DND-41 (cell line): Measurements from ENCODE around the gene CACUL1.
"Not testable (repeated sequence)": the region's sequence is repeated elsewhere in the genome, so short reads cannot be mapped to it uniquely, and the experiment has no call there.

Source experiments
- ATAC-seq: fragments of 200-7000 bp; cut with Tn5 transposase; 3 replicates; pipeline ENCODE4 v1.9.1; 2021; ENCODE audit warnings: low read depth; ENCODE audit not compliant: insufficient read depth
- DNase-seq: peaks from one replicate; pipeline ENCODE4 v3.0.0-alpha.2; 2020
- H2AFZ ChIP-seq: 2 replicates; pipeline ENCODE4 v1.6.0; 2012; ENCODE audit warnings: low read depth, low read length
- H3K27ac ChIP-seq: 2 replicates; pipeline ENCODE4 v1.5.1; 2012; ENCODE audit warnings: low read length, inconsistent platforms
- H3K27me3 ChIP-seq: fragments of 200-600 bp; sonication (generic); 2 replicates; pipeline ENCODE4 v1.6.0; 2012; ENCODE audit warnings: low read length, mild to moderate bottlenecking, inconsistent platforms; ENCODE audit not compliant: insufficient read depth, poor library complexity
- H3K36me3 ChIP-seq: 2 replicates; pipeline ENCODE4 v1.5.1; 2012; ENCODE audit warnings: low read length, inconsistent platforms; ENCODE audit not compliant: insufficient read depth
- H3K4me1 ChIP-seq: 2 replicates; pipeline ENCODE4 v1.5.1; 2012; ENCODE audit warnings: mild to moderate bottlenecking, low read length; ENCODE audit not compliant: insufficient read depth
- H3K4me2 ChIP-seq: 2 replicates; pipeline ENCODE4 v1.6.0; 2012; ENCODE audit warnings: mild to moderate bottlenecking, moderate library complexity, low read length, inconsistent platforms; ENCODE audit not compliant: insufficient read depth
- H3K4me3 ChIP-seq, 2 experiments: fragments of 200-600 bp in 1 of 2; shearing (Covaris generic) in 1 of 2; 2 replicates each; pipeline ENCODE4 v1.5.1; 2012 to 2016; ENCODE audit warnings: inconsistent platforms in 2 of 2, low read length in 2 of 2, mild to moderate bottlenecking in 2 of 2, low read depth in 1 of 2, moderate library complexity in 1 of 2
- H3K79me2 ChIP-seq: 2 replicates; pipeline ENCODE4 v1.6.0; 2012; ENCODE audit warnings: low read length, inconsistent platforms; ENCODE audit not compliant: insufficient read depth
- H3K9ac ChIP-seq: 2 replicates; pipeline ENCODE4 v1.6.0; 2012; ENCODE audit warnings: low read depth, mild to moderate bottlenecking, inconsistent platforms, low read length, moderate library complexity
- H3K9me3 ChIP-seq: 2 replicates; pipeline ENCODE4 v1.5.1; 2012; ENCODE audit warnings: low read length, moderate library complexity, mild to moderate bottlenecking, inconsistent platforms; ENCODE audit not compliant: insufficient read depth, severe bottlenecking
- H4K20me1 ChIP-seq: 2 replicates; pipeline ENCODE4 v1.6.0; 2012; ENCODE audit warnings: low read length; ENCODE audit not compliant: insufficient read depth
- EZH2 ChIP-seq: IDR thresholded peaks from 3 replicates; pipeline ENCODE4 v1.6.1; 2012; ENCODE audit warnings: borderline replicate concordance, low read depth, mild to moderate bottlenecking, moderate library complexity, low read length, inconsistent platforms; ENCODE audit not compliant: severe bottlenecking
- TF ChIP-seq, protein P1 (sequence below): IDR thresholded peaks from 2 replicates; pipeline ENCODE4 v1.5.1; 2012; ENCODE audit warnings: borderline replicate concordance, low read length, moderate library complexity, mild to moderate bottlenecking; ENCODE audit not compliant: poor library complexity, severe bottlenecking; ENCODE audit errors: extremely low read depth

Gene CACUL1

DNA sequence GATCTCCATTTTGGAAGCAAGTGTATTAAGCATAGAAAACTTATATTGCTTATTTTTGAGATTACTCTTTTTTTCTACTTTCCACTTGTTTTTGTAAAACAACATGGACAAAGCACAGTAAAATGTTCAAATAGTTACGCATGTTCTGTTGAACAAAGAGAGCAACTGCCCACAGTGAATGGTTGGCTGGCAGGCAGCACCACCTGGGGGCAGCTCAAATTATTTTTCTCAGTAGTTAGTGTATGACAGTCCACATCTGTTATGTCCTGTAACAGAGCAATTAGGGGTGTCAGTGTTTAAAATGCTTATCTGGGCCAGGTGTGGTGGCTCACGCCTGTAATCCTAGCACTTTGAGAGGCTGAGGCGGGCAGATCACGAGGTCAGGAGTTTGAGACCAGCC, 46.1 kb upstream of the CACUL1 start:
- Histone ChIP-seq H3K9ac (no peak overlapping the region), H3K27me3 (peaks cover 19% of the 10 kb centered on the region), H3K4me3 (no peak overlapping the region), H3K9me3 (no peaks in the 10 kb centered on the region), H4K20me1 (no peaks in the 10 kb centered on the region), H3K4me2 (no peak overlapping the region), H3K27ac (no peak overlapping the region), H3K36me3 (no peaks in the 10 kb centered on the region), H3K79me2 (no peaks in the 10 kb centered on the region), H3K4me1 (no peaks in the 10 kb centered on the region), H2AFZ (no peak overlapping the region)
- DNase-seq (peak; percentile 31), ATAC-seq (peak; percentile 73; the same call in 2 of the 3 replicates)
- TF ChIP-seq, protein P1, sequence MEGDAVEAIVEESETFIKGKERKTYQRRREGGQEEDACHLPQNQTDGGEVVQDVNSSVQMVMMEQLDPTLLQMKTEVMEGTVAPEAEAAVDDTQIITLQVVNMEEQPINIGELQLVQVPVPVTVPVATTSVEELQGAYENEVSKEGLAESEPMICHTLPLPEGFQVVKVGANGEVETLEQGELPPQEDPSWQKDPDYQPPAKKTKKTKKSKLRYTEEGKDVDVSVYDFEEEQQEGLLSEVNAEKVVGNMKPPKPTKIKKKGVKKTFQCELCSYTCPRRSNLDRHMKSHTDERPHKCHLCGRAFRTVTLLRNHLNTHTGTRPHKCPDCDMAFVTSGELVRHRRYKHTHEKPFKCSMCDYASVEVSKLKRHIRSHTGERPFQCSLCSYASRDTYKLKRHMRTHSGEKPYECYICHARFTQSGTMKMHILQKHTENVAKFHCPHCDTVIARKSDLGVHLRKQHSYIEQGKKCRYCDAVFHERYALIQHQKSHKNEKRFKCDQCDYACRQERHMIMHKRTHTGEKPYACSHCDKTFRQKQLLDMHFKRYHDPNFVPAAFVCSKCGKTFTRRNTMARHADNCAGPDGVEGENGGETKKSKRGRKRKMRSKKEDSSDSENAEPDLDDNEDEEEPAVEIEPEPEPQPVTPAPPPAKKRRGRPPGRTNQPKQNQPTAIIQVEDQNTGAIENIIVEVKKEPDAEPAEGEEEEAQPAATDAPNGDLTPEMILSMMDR: peak; percentile 43
- no peak for TF ChIP-seq EZH2

GRCh38 chr10:118799777-118800176, 45.0 kb upstream of the CACUL1 start:
- ATAC-seq: no peak
- TF ChIP-seq, protein P1: no peak
- TF ChIP-seq EZH2: no peak
- no peak overlapping the region for H3K4me2 ChIP-seq
- no peaks in the 10 kb centered on the region for H3K4me1 ChIP-seq
- peaks cover 19% of the 10 kb centered on the region for H3K27me3 ChIP-seq
- H2AFZ ChIP-seq: no peak overlapping the region
- H3K36me3 ChIP-seq: no peaks in the 10 kb centered on the region
- no peak overlapping the region for H3K9ac ChIP-seq
- no peak for DNase-seq
- H3K79me2 ChIP-seq: no peaks in the 10 kb centered on the region
- no peak overlapping the region for H3K4me3 ChIP-seq
- H3K27ac ChIP-seq: no peak overlapping the region
- no peaks in the 10 kb centered on the region for H3K9me3 ChIP-seq
- no peaks in the 10 kb centered on the region for H4K20me1 ChIP-seq

- no peak overlapping the region for H3K27ac ChIP-seq
- no peaks in the 10 kb centered on the region for H3K4me1 ChIP-seq
- H3K9me3 ChIP-seq: no peaks in the 10 kb centered on the region
- H3K4me2 ChIP-seq: no peak overlapping the region
- no peaks in the 10 kb centered on the region for H3K79me2 ChIP-seq
- no peak overlapping the region for H3K4me3 ChIP-seq
- no peak overlapping the region for H3K9ac ChIP-seq
- no peak for TF ChIP-seq EZH2
- TF ChIP-seq, protein P1: no peak
- H2AFZ ChIP-seq: no peak overlapping the region
- H4K20me1 ChIP-seq: no peaks in the 10 kb centered on the region
- ATAC-seq (no peak), DNase-seq (no peak)
- H3K27me3 ChIP-seq: peaks cover 19% of the 10 kb centered on the region
- H3K36me3 ChIP-seq: no peaks in the 10 kb centered on the region
Measured at GRCh38 chr10:118798231-118798662, 43.5 kb upstream of the CACUL1 start.

DNA sequence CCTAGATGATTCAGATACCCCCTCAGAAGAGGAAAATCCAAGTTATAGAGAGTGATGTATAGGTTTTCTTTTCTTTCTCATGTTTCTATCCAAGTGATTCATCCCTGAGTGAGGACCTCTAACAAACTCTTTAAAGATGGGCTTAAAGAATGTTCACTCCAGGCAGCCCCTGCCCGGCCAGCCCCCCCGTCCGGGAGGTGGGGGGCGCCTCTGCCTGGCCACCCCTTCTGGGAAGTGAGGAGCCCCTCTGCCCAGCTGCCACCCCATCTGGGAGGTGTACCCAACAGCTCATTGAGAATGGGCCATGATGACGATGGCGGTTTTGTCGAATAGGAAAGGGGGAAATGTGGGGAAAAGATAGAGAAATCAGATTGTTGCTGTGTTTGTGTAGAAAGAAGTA, 40.2 kb upstream of the CACUL1 start:
- H3K4me2 ChIP-seq, H3K27ac ChIP-seq, H3K36me3 ChIP-seq, H3K79me2 ChIP-seq, DNase-seq, H3K4me1 ChIP-seq, H3K9me3 ChIP-seq, H3K4me3 ChIP-seq, H4K20me1 ChIP-seq, H3K9ac ChIP-seq, H2AFZ ChIP-seq, ATAC-seq: not testable (repeated sequence)
- peaks cover 13% of the 10 kb centered on the region for H3K27me3 ChIP-seq
